Measurements from ENCODE around the gene LHX8.
"Not testable (repeated sequence)": the region's sequence is repeated elsewhere in the genome, so short reads cannot be mapped to it uniquely, and the experiment has no call there.

Gene LHX8

GRCh38 chr1:75133750-75134646, at the start of gene LHX8:
Gene LHX8, plus strand, starts transcription at chr1:75134388. Its CDS starts 2,227 bp downstream, at chr1:75136615.
- no peak for DNase-seq

- DNase-seq = no peak
Observed at GRCh38 chr1:75085931-75086330, 48.3 kb upstream of the LHX8 start.

- no peak for DNase-seq
Observed at GRCh38 chr1:75087278-75087677, 46.9 kb upstream of the LHX8 start.

- DNase-seq = no peak
Observed at GRCh38 chr1:75092141-75092540, 42.0 kb upstream of the LHX8 start.

- no peak for DNase-seq
Observed at GRCh38 chr1:75097654-75098053, 36.5 kb upstream of the LHX8 start.

GRCh38 chr1:75099581-75099980, 34.6 kb upstream of the LHX8 start:
- DNase-seq = no peak

- no peak for DNase-seq
Observed at GRCh38 chr1:75100481-75101092, 33.6 kb upstream of the LHX8 start.

GRCh38 chr1:75112362-75112951, 21.7 kb upstream of the LHX8 start:
- not testable (repeated sequence) for DNase-seq

GRCh38 chr1:75115654-75116053, 18.5 kb upstream of the LHX8 start:
- no peak for DNase-seq

- no peak for DNase-seq
Observed at GRCh38 chr1:75123756-75124155, 10.4 kb upstream of the LHX8 start.

- no peak for DNase-seq
Observed at GRCh38 chr1:75124510-75124909, 9.7 kb upstream of the LHX8 start.

GRCh38 chr1:75125161-75125726, 8.9 kb upstream of the LHX8 start:
- no peak for DNase-seq

GRCh38 chr1:75126611-75127101, 7.5 kb upstream of the LHX8 start:
- DNase-seq = no peak

- DNase-seq = no peak
Observed at GRCh38 chr1:75127916-75128717, 6.1 kb upstream of the LHX8 start.

GRCh38 chr1:75129660-75129982, 4.6 kb upstream of the LHX8 start:
- DNase-seq = no peak

GRCh38 chr1:75129983-75130789, 4.0 kb upstream of the LHX8 start:
- no peak for DNase-seq

- no peak for DNase-seq
Observed at GRCh38 chr1:75130865-75131564, 3.2 kb upstream of the LHX8 start.

- no peak for DNase-seq
Observed at GRCh38 chr1:75131565-75132241, 2.5 kb upstream of the LHX8 start.

GRCh38 chr1:75132242-75132811, 1.9 kb upstream of the LHX8 start:
- DNase-seq = no peak
